H1 (cell line): ENCODE data around the gene CHI3L1.

Experiments used
- GABPA ChIP-seq: IDR thresholded peaks from 2 replicates; pipeline ENCODE4 v1.6.1; 2011; ENCODE audit warnings: mild to moderate bottlenecking, low read length, moderate library complexity, borderline replicate concordance; ENCODE audit not compliant: insufficient read depth
- MAFK ChIP-seq: IDR thresholded peaks from 2 replicates; pipeline ENCODE4 v1.6.1; 2012; ENCODE audit warnings: low read depth, mild to moderate bottlenecking, improper control_type of control experiment, low read length
- ZNF274 ChIP-seq: IDR thresholded peaks from 2 replicates; pipeline ENCODE4 v1.7.0; 2012; ENCODE audit warnings: low read length, borderline replicate concordance; ENCODE audit errors: extremely low read depth
- TF ChIP-seq, protein P1 (sequence below), 3 experiments: IDR thresholded peaks; 1 replicate in 2 of 3; 2 replicates in 1 of 3; pipeline versions ENCODE4 v1.5.1 to v1.6.1; 2011; ENCODE audit warnings: low read length in 3 of 3, mild to moderate bottlenecking in 3 of 3, inconsistent platforms in 2 of 3, low read depth in 1 of 3, moderate library complexity in 1 of 3; ENCODE audit not compliant: insufficient read depth in 1 of 3; ENCODE audit errors: control extremely low read depth in 1 of 3

DNA sequence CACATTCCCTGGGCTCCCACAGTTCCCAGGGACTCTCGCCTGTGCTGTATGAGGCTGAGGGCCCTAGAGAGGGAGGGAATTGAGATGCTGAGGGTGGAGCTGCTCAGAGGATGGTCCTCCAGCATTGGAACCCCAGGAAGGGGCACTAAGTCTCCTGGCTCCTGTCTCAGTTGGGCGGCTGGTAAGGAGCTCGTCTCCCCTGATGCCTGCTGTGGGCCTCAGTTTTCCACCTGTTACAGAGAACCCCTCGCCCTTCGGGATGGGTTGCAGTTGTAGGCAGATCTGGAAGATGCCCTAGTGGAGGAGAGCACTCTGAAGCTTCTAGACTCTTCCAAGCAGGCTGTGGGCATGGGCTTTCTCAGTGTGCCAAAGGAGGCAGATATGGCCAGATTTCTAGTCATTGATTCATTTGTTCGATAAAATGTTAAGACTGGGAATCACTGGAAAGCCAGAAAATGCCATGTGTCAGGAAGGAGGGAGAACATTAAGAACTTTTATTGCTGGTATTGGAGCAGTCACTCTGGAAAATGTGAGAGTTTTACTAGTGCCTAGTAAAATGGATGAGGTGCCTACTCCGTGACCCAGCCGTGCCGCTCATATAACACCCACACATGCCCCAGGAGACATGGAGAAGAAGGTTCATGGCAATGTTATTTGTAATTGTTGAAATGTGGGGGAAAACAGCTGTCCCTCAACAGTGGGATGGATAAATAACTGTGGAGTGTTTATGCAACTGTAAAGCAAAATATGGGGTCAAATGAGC lies 10.1 kb downstream of the CHI3L1 start:
- TF ChIP-seq, protein P1, sequence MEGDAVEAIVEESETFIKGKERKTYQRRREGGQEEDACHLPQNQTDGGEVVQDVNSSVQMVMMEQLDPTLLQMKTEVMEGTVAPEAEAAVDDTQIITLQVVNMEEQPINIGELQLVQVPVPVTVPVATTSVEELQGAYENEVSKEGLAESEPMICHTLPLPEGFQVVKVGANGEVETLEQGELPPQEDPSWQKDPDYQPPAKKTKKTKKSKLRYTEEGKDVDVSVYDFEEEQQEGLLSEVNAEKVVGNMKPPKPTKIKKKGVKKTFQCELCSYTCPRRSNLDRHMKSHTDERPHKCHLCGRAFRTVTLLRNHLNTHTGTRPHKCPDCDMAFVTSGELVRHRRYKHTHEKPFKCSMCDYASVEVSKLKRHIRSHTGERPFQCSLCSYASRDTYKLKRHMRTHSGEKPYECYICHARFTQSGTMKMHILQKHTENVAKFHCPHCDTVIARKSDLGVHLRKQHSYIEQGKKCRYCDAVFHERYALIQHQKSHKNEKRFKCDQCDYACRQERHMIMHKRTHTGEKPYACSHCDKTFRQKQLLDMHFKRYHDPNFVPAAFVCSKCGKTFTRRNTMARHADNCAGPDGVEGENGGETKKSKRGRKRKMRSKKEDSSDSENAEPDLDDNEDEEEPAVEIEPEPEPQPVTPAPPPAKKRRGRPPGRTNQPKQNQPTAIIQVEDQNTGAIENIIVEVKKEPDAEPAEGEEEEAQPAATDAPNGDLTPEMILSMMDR (IDR thresholded peaks at IDR 0.05; ENCODE audit: control extremely low read depth in 1 of 3, insufficient read depth in 1 of 3, low read depth in 1 of 3, low read length in 3 of 3), result no peak
- TF ChIP-seq ZNF274 (no peak), GABPA (no peak), MAFK (no peak)
